HEK293T (cell line): ENCODE results near the gene CFAP58.

ENCODE experiments used
- CTCF ChIA-PET: fragments of 350-600 bp; formaldehyde crosslinking; extraction: SDS; loops from one replicate; lab custom pipeline; 2021; ENCODE audit warnings: antibody characterized with exemption, inconsistent platforms; lab: Yijun Ruan, JAX
- POLR2A ChIA-PET: fragments of 350-600 bp; formaldehyde crosslinking; extraction: SDS; loops from one replicate; lab custom pipeline; 2020; ENCODE audit warnings: antibody characterized with exemption, inconsistent platforms; lab: Yijun Ruan, JAX
- DNase-seq: peaks from one replicate; pipeline ENCODE4 v3.0.0; 2012; ENCODE audit warnings: mixed read lengths; ENCODE audit errors: extremely low spot score
- ARNT ChIP-seq: fragments of 450-650 bp; IDR thresholded peaks from 2 replicates; pipeline ENCODE4 v1.6.1; 2017; ENCODE audit warnings: mild to moderate bottlenecking
- BHLHE40 ChIP-seq: fragments of 450-650 bp; IDR thresholded peaks from 2 replicates; pipeline ENCODE4 v1.6.1; 2016; ENCODE audit warnings: mild to moderate bottlenecking, moderate library complexity, borderline replicate concordance
- CTBP1 ChIP-seq: fragments of 450-650 bp; IDR thresholded peaks from 2 replicates; pipeline ENCODE4 v1.6.1; 2016; ENCODE audit warnings: borderline replicate concordance
- ELF4 ChIP-seq: fragments of 450-650 bp; IDR thresholded peaks from 2 replicates; pipeline ENCODE4 v1.6.1; 2017; ENCODE audit warnings: antibody characterized with exemption
- FOXA1 ChIP-seq: fragments of 450-650 bp; IDR thresholded peaks from 2 replicates; pipeline ENCODE4 v1.6.1; 2016; ENCODE audit warnings: mild to moderate bottlenecking
- FOXK2 ChIP-seq: fragments of 450-650 bp; IDR thresholded peaks from 2 replicates; pipeline ENCODE4 v1.6.1; 2016; ENCODE audit warnings: mild to moderate bottlenecking
- FOXM1 ChIP-seq: fragments of 450-650 bp; IDR thresholded peaks from 2 replicates; pipeline ENCODE4 v1.6.1; 2017; ENCODE audit warnings: mild to moderate bottlenecking, borderline replicate concordance
- HDGF ChIP-seq: fragments of 450-650 bp; IDR thresholded peaks from 2 replicates; pipeline ENCODE4 v1.6.1; 2017; ENCODE audit warnings: antibody characterized with exemption, borderline replicate concordance
- L3MBTL2 ChIP-seq: fragments of 450-650 bp; conservative IDR thresholded peaks from 2 replicates; pipeline ENCODE4 v1.6.1; 2016; ENCODE audit warnings: mild to moderate bottlenecking
- LEF1 ChIP-seq: fragments of 450-650 bp; IDR thresholded peaks from 2 replicates; pipeline ENCODE4 v1.6.1; 2017; ENCODE audit warnings: mild to moderate bottlenecking, borderline replicate concordance
- NFRKB ChIP-seq: fragments of 450-650 bp; IDR thresholded peaks from 2 replicates; pipeline ENCODE4 v1.6.1; 2016; ENCODE audit warnings: mild to moderate bottlenecking, moderate library complexity
- PKNOX1 ChIP-seq: fragments of 450-650 bp; IDR thresholded peaks from 2 replicates; pipeline ENCODE4 v1.6.1; 2016
- SP1 ChIP-seq: fragments of 450-650 bp; IDR thresholded peaks from 2 replicates; pipeline ENCODE4 v1.6.1; 2017
- SUZ12 ChIP-seq: fragments of 450-650 bp; IDR thresholded peaks from 2 replicates; pipeline ENCODE4 v1.6.1; 2016; ENCODE audit warnings: mild to moderate bottlenecking
- TARDBP ChIP-seq: fragments of 450-650 bp; IDR thresholded peaks from 2 replicates; pipeline ENCODE4 v1.6.1; 2016
- ZNF384 ChIP-seq: fragments of 450-650 bp; IDR thresholded peaks from 2 replicates; pipeline ENCODE4 v1.6.1; 2016

The CFAP58 gene

GRCh38 chr10:104344219-104344618 is 9.4 kb upstream of the CFAP58 start:
- DNase-seq, result no peak
- CTCF ChIA-PET, result no interaction called here
- POLR2A ChIA-PET, result no interaction called here
- TF ChIP-seq LEF1, result no peak
- no peak for TF ChIP-seq SUZ12
- no peak for TF ChIP-seq CTBP1
- no peak for TF ChIP-seq ZNF384
- TF ChIP-seq TARDBP, result no peak
- TF ChIP-seq FOXK2, result no peak
- no peak for TF ChIP-seq PKNOX1
- no peak for TF ChIP-seq NFRKB
- no peak for TF ChIP-seq HDGF
- TF ChIP-seq ELF4, result no peak
- TF ChIP-seq FOXM1, result no peak
- TF ChIP-seq FOXA1, result no peak
- TF ChIP-seq SP1, result no peak
- no peak for TF ChIP-seq BHLHE40
- no peak for TF ChIP-seq ARNT
- TF ChIP-seq L3MBTL2, result no peak

- TF ChIP-seq HDGF, result no peak
- DNase-seq, result no peak
- CTCF ChIA-PET, result no interaction called here
- POLR2A ChIA-PET, result no interaction called here
These were observed 8.1 kb upstream of the CFAP58 start for GRCh38 chr10:104345515-104345914.

- DNase-seq, result no peak
- no peak for TF ChIP-seq SP1
- no peak for TF ChIP-seq PKNOX1
- TF ChIP-seq CTBP1, result no peak
- TF ChIP-seq SUZ12, result no peak
- TF ChIP-seq ELF4, result no peak
- TF ChIP-seq L3MBTL2, result no peak
- TF ChIP-seq NFRKB, result no peak
- TF ChIP-seq LEF1, result no peak
- POLR2A ChIA-PET, result interaction anchor here (1.5 kb wide), 1 partner anchor 8 kb away, joined by 3 read pairs; the partner anchor contains the start of gene ITPRIP
- CTCF ChIA-PET, result interaction anchor here (2.1 kb wide), 1 partner anchor 40 kb away, joined by 6 read pairs; no protein-coding TSS in a partner anchor
These were observed 7.7 kb upstream of the CFAP58 start for GRCh38 chr10:104345941-104346340.

GRCh38 chr10:104347295-104348045 is 6.2 kb upstream of the CFAP58 start:
- no peak for TF ChIP-seq SP1
- TF ChIP-seq LEF1, result no peak
- no peak for TF ChIP-seq CTBP1
- no peak for TF ChIP-seq FOXM1
- TF ChIP-seq HDGF, result no peak
- TF ChIP-seq FOXK2, result no peak
- TF ChIP-seq NFRKB, result no peak
- TF ChIP-seq SUZ12, result no peak
- TF ChIP-seq ARNT, result no peak
- CTCF ChIA-PET, result interaction anchor here (0.8 to 2.1 kb wide), 3 partner anchors 10 to 42 kb away, joined by 3 to 6 read pairs (median 3); partner anchors contain the start of gene ITPRIP
- POLR2A ChIA-PET, result interaction anchor here (1.0 to 1.5 kb wide), 2 partner anchors 9 to 73 kb away, joined by 3 read pairs; partner anchors contain the start of gene ITPRIP
- DNase-seq, result no peak

GRCh38 chr10:104348601-104349000 is 5.0 kb upstream of the CFAP58 start:
- TF ChIP-seq TARDBP, result no peak
- TF ChIP-seq ELF4, result no peak
- TF ChIP-seq BHLHE40, result no peak
- TF ChIP-seq PKNOX1, result no peak
- TF ChIP-seq ZNF384, result no peak
- no peak for TF ChIP-seq HDGF
- no peak for TF ChIP-seq L3MBTL2
- no peak for TF ChIP-seq ARNT
- TF ChIP-seq FOXK2, result no peak
- TF ChIP-seq SP1, result no peak
- no peak for TF ChIP-seq LEF1
- no peak for TF ChIP-seq SUZ12
- no peak for TF ChIP-seq NFRKB
- no peak for TF ChIP-seq FOXM1
- no peak for TF ChIP-seq CTBP1
- TF ChIP-seq FOXA1, result no peak
- POLR2A ChIA-PET, result no interaction called here

GRCh38 chr10:104349623-104350126 is 4.0 kb upstream of the CFAP58 start:
- POLR2A ChIA-PET, result no interaction called here
- TF ChIP-seq ZNF384 (no peak), SUZ12 (no peak), PKNOX1 (no peak), BHLHE40 (no peak), FOXM1 (no peak), TARDBP (no peak)
- DNase-seq, result no peak
- CTCF ChIA-PET, result interaction anchor here (0.8 to 3.1 kb wide), 6 partner anchors 21 to 75 kb away, joined by 3 to 21 read pairs (median 4); no protein-coding TSS in a partner anchor

More at GRCh38 chr10:104348601-104349000, 5.0 kb upstream of the CFAP58 start:
- no peak for DNase-seq
- CTCF ChIA-PET, result interaction anchor here (0.9 to 1.0 kb wide), 2 partner anchors 11 to 43 kb away, joined by 3 to 4 read pairs; no protein-coding TSS in a partner anchor
